Neural cell (in vitro differentiated cells): ENCODE measurements around the gene RAPGEF5. TPM values are rescaled to one million over a fixed set of nuclear protein-coding genes. Genes with fewer than 3 reads are reported as not detected.
A peak's percentile ranks its signal among the peaks of the same experiment; 100 is the strongest.

Experiments used
- H2AFZ ChIP-seq: fragments of 200-600, 300-800 bp; sonication (generic), shearing (Covaris generic); 2 replicates; pipeline ENCODE4 v1.6.0; 2014; ENCODE audit warnings: low read depth, mild to moderate bottlenecking, antibody characterized with exemption, low read length, moderate library complexity
- H3F3A ChIP-seq: fragments of 200-600 bp; shearing (Covaris generic); 2 replicates; pipeline ENCODE4 v1.6.1; 2016; ENCODE audit warnings: mild to moderate bottlenecking, moderate library complexity, mixed read lengths, antibody characterized with exemption, low read length; ENCODE audit not compliant: insufficient read depth, poor library complexity, severe bottlenecking
- H3K27ac ChIP-seq: fragments of 200-600, 300-800 bp; sonication (generic), shearing (Covaris generic); 2 replicates; pipeline ENCODE4 v1.5.1; 2014; ENCODE audit warnings: mild to moderate bottlenecking, low read length, moderate library complexity
- H3K27me3 ChIP-seq: fragments of 300-800, 200-600 bp; sonication (generic), shearing (Covaris generic); 2 replicates; pipeline ENCODE4 v1.6.0; 2014; ENCODE audit warnings: mild to moderate bottlenecking, low read depth, low read length, moderate library complexity; ENCODE audit not compliant: insufficient read depth
- H3K36me3 ChIP-seq: fragments of 300-800, 200-600 bp; sonication (generic), shearing (Covaris generic); 2 replicates; pipeline ENCODE4 v1.5.1; 2014; ENCODE audit warnings: mild to moderate bottlenecking, antibody characterized with exemption, low read length, moderate library complexity; ENCODE audit not compliant: insufficient read depth
- H3K4me2 ChIP-seq: fragments of 300-800, 200-600 bp; sonication (generic), shearing (Covaris generic); 2 replicates; pipeline ENCODE4 v1.6.0; 2014; ENCODE audit warnings: mild to moderate bottlenecking, low read length
- H3K4me3 ChIP-seq: fragments of 300-800, 200-600 bp; sonication (generic), shearing (Covaris generic); 2 replicates; pipeline ENCODE4 v1.5.1; 2014; ENCODE audit warnings: mild to moderate bottlenecking, low read length, moderate library complexity
- H3K79me2 ChIP-seq: fragments of 200-600 bp; shearing (Covaris generic); replicated peaks from 2 replicates; pipeline ENCODE4 v1.6.0; 2014; ENCODE audit warnings: mild to moderate bottlenecking, low read length, moderate library complexity; ENCODE audit not compliant: insufficient read depth
- H3K9ac ChIP-seq: fragments of 300-800, 200-600 bp; sonication (generic), shearing (Covaris generic); 2 replicates; pipeline ENCODE4 v1.6.1; 2016; ENCODE audit warnings: mild to moderate bottlenecking, low read length, mixed read lengths
- H3K9me2 ChIP-seq: fragments of 200-600 bp; shearing (Covaris generic); 2 replicates; pipeline ENCODE4 v1.6.1; 2016; ENCODE audit warnings: mild to moderate bottlenecking, low read length, mixed read lengths; ENCODE audit not compliant: insufficient read depth
- H3K9me3 ChIP-seq: fragments of 200-600, 300-800 bp; sonication (generic), shearing (Covaris generic); 2 replicates; pipeline ENCODE4 v1.6.1; 2016; ENCODE audit warnings: mild to moderate bottlenecking, mixed run types, low read length, moderate library complexity, mixed read lengths
- H4K20me1 ChIP-seq: fragments of 200-600 bp; shearing (Covaris generic); 2 replicates; pipeline ENCODE4 v1.6.1; 2016; ENCODE audit warnings: mild to moderate bottlenecking, mixed run types; ENCODE audit not compliant: insufficient read depth
- CTCF ChIP-seq: fragments of 450-650 bp; IDR thresholded peaks from 2 replicates; pipeline ENCODE4 v1.5.1; 2014; ENCODE audit warnings: antibody characterized with exemption, mild to moderate bottlenecking, moderate library complexity; ENCODE audit not compliant: poor library complexity, severe bottlenecking
- EP300 ChIP-seq: fragments of 450-650 bp; conservative IDR thresholded peaks from 2 replicates; pipeline ENCODE4 v1.6.1; 2014; ENCODE audit warnings: antibody characterized with exemption, mild to moderate bottlenecking, moderate library complexity; ENCODE audit not compliant: poor library complexity, severe bottlenecking
- EZH2 ChIP-seq: fragments of 200-600, 300-800 bp; shearing (Covaris generic), sonication (generic); IDR thresholded peaks from 2 replicates; pipeline ENCODE4 v1.6.1; 2014; ENCODE audit warnings: antibody characterized with exemption, low read length, borderline replicate concordance, mild to moderate bottlenecking; ENCODE audit not compliant: insufficient read depth, poor library complexity, severe bottlenecking
- MXI1 ChIP-seq: fragments of 450-650 bp; conservative IDR thresholded peaks from 2 replicates; pipeline ENCODE4 v1.6.1; 2014; ENCODE audit warnings: antibody characterized with exemption, mild to moderate bottlenecking; ENCODE audit not compliant: poor library complexity, severe bottlenecking
- POLR2AphosphoS5 ChIP-seq: IDR thresholded peaks from 2 replicates; pipeline ENCODE4 v1.6.1; 2012
- RAD21 ChIP-seq: fragments of 450-650 bp; conservative IDR thresholded peaks from 2 replicates; pipeline ENCODE4 v1.6.1; 2014; ENCODE audit warnings: antibody characterized with exemption, mild to moderate bottlenecking, moderate library complexity
- REST ChIP-seq: IDR thresholded peaks from 2 replicates; pipeline ENCODE4 v1.6.1; 2012; ENCODE audit warnings: borderline replicate concordance
- SMC3 ChIP-seq: fragments of 450-650 bp; conservative IDR thresholded peaks from 2 replicates; pipeline ENCODE4 v1.6.1; 2014; ENCODE audit warnings: antibody characterized with exemption, mild to moderate bottlenecking, moderate library complexity; ENCODE audit not compliant: poor library complexity
- TAF1 ChIP-seq: IDR thresholded peaks from 2 replicates; pipeline ENCODE4 v1.6.1; 2012; ENCODE audit warnings: low read depth
- polyA plus RNA-seq: library from polyadenylated mRNA; depleted of rRNA; stranded (reverse); fragments of >200 nt; gene quantifications from 2 replicates; pipeline ENCODE4 v1.2.3, GENCODE V29; 2014

Gene RAPGEF5
- polyA plus RNA-seq, 1 donor from 2014 or later: 48.0 TPM

- no peaks in the 10 kb centered on the region for H3K36me3 ChIP-seq
- H3K9me3 ChIP-seq: no peaks in the 10 kb centered on the region
- H3K9ac ChIP-seq: no peak overlapping the region
- H4K20me1 ChIP-seq: no peaks in the 10 kb centered on the region
- no peaks in the 10 kb centered on the region for H3K79me2 ChIP-seq
- no peak overlapping the region for H3K27ac ChIP-seq
- no peak overlapping the region for H2AFZ ChIP-seq
- H3K4me3 ChIP-seq: no peak overlapping the region
- no peak overlapping the region for H3K4me2 ChIP-seq
- H3K9me2 ChIP-seq: no peaks in the 10 kb centered on the region
- TF ChIP-seq SMC3: peak; percentile 0
- no peak for TF ChIP-seq REST
- H3K27me3 ChIP-seq: no peaks in the 10 kb centered on the region
- H3F3A ChIP-seq: no peaks in the 10 kb centered on the region
These were observed 60.7 kb downstream of the RAPGEF5 start for GRCh38 chr7:22296265-22296566.

- Histone ChIP-seq H4K20me1 (no peaks in the 10 kb centered on the region), H3K79me2 (no peaks in the 10 kb centered on the region), H3K4me2 (no peak overlapping the region), H3K9me3 (no peaks in the 10 kb centered on the region), H2AFZ (no peak overlapping the region), H3F3A (no peaks in the 10 kb centered on the region), H3K27me3 (no peaks in the 10 kb centered on the region), H3K9ac (no peak overlapping the region), H3K36me3 (no peaks in the 10 kb centered on the region), H3K27ac (no peak overlapping the region), H3K9me2 (no peaks in the 10 kb centered on the region), H3K4me3 (no peak overlapping the region)
- TF ChIP-seq REST: no peak
- TF ChIP-seq POLR2AphosphoS5: no peak
- TF ChIP-seq MXI1: no peak
- peak; percentile 40 for TF ChIP-seq CTCF
- TF ChIP-seq EZH2: no peak
- TF ChIP-seq SMC3: peak; percentile 41
- peak; percentile 51 for TF ChIP-seq RAD21
- no peak for TF ChIP-seq TAF1
- TF ChIP-seq EP300: no peak
These were observed 61.3 kb downstream of the RAPGEF5 start for GRCh38 chr7:22295402-22296264.
